HepG2 (cell line): ENCODE measurements around the gene PLXNC1. TPM values are rescaled to one million over a fixed set of nuclear protein-coding genes. Genes with fewer than 3 reads are reported as not detected.

ENCODE experiments used
- ATAC-seq: fragments of 200-7000 bp; cut with Tn5 transposase; 3 replicates; pipeline ENCODE4 v1.9.1; 2020; ENCODE audit warnings: mild to moderate bottlenecking, moderate library complexity
- BruUV-seq: library from RNA; stranded (reverse); fragments of 400-500 nt; replicated peaks from 2 replicates; lab custom pipeline; 2021; lab: Mats Ljungman, UMichigan
- CTCF ChIA-PET: fragments of 300-600 bp; formaldehyde crosslinking; extraction: SDS; loops from one replicate; lab custom pipeline; 2021; ENCODE audit warnings: low total read pairs, inconsistent platforms, low intra/inter-chr PET ratio; lab: Yijun Ruan, JAX
- POLR2A ChIA-PET: fragments of 350-600 bp; sonication (Branson Sonifier 250); formaldehyde crosslinking; loops from one replicate; lab custom pipeline; 2020; ENCODE audit warnings: antibody characterized with exemption, inconsistent platforms; lab: Yijun Ruan, JAX
- DNase-seq: peaks from one replicate; pipeline ENCODE4 v3.0.0-alpha.2; 2015; ENCODE audit warnings: low spot score
- FAIRE-seq: peaks from 3 replicates; lab custom pipeline; 2011; peaks lifted over from hg19 to GRCh38; lab: Jason Lieb, UNC
- H2AFZ ChIP-seq: one replicate; pipeline ENCODE4 v1.6.1; 2011; ENCODE audit warnings: low read length, inconsistent platforms
- H3K27ac ChIP-seq: fragments of 300-600 bp; 3 replicates; pipeline ENCODE4 v1.8.0; 2011; ENCODE audit warnings: mixed run types, mild to moderate bottlenecking, mixed read lengths, low read length, inconsistent platforms; ENCODE audit not compliant: insufficient read depth; ENCODE audit errors: extremely low read length
- H3K27me3 ChIP-seq, 2 experiments: fragments of 200-600 bp in 1 of 2; 2 replicates in 1 of 2; 3 replicates in 1 of 2; pipeline versions ENCODE4 v1.6.0 to v1.8.0; 2011; ENCODE audit warnings: low read length in 2 of 2, mild to moderate bottlenecking in 2 of 2, moderate library complexity in 2 of 2, inconsistent platforms in 1 of 2; ENCODE audit not compliant: insufficient read depth in 2 of 2, control insufficient read depth in 1 of 2
- H3K36me3 ChIP-seq, 2 experiments: fragments of 200-600 bp in 1 of 2; replicated peaks in 1 of 2; 2 replicates in 1 of 2; 3 replicates in 1 of 2; pipeline versions ENCODE4 v1.5.1 to v1.8.0; 2011; ENCODE audit warnings: low read length in 2 of 2, inconsistent platforms in 1 of 2; ENCODE audit not compliant: insufficient read depth in 2 of 2, control insufficient read depth in 1 of 2
- H3K4me1 ChIP-seq: 2 replicates; pipeline ENCODE4 v1.5.1; 2012; ENCODE audit warnings: low read length, inconsistent platforms; ENCODE audit not compliant: insufficient read depth
- H3K4me2 ChIP-seq: 2 replicates; pipeline ENCODE4 v1.6.0; 2011; ENCODE audit warnings: low read depth, low read length, inconsistent platforms
- H3K4me3 ChIP-seq, 3 experiments: fragments of 200-600 bp in 1 of 3; sonication (generic), shearing (Covaris generic) in 1 of 3; replicated peaks in 1 of 3; 2 replicates each; pipeline ENCODE4 v1.5.1; 2011 to 2016; ENCODE audit warnings: low read length in 3 of 3, inconsistent platforms in 2 of 3, low read depth in 2 of 3, mild to moderate bottlenecking in 2 of 3, control low read depth in 1 of 3, mixed read lengths in 1 of 3; ENCODE audit not compliant: insufficient read depth in 1 of 3
- H3K79me2 ChIP-seq: one replicate; pipeline ENCODE4 v1.6.1; 2011; ENCODE audit warnings: low read length, inconsistent platforms; ENCODE audit not compliant: insufficient read depth
- H3K9ac ChIP-seq: 2 replicates; pipeline ENCODE4 v1.6.0; 2011; ENCODE audit warnings: mild to moderate bottlenecking, low read depth, low read length, inconsistent platforms; ENCODE audit not compliant: insufficient read depth
- H3K9me3 ChIP-seq: 2 replicates; pipeline ENCODE4 v1.5.1; 2012; ENCODE audit warnings: mild to moderate bottlenecking, low read length
- H4K20me1 ChIP-seq: 2 replicates; pipeline ENCODE4 v1.6.0; 2011; ENCODE audit warnings: inconsistent platforms, mild to moderate bottlenecking, low read length, moderate library complexity; ENCODE audit not compliant: insufficient read depth
- ADNP ChIP-seq: sonication (generic); formaldehyde crosslinking; IDR thresholded peaks from 2 replicates; pipeline ENCODE4 v1.4.0; 2020; ENCODE audit warnings: missing genetic modification reagents
- ARID2 ChIP-seq: sonication (generic); formaldehyde crosslinking; IDR thresholded peaks from 2 replicates; pipeline ENCODE4 v1.8.1; 2022; ENCODE audit warnings: mild to moderate bottlenecking, missing genetic modification reagents, borderline replicate concordance
- CENPBD1 ChIP-seq: sonication (generic); formaldehyde crosslinking; IDR thresholded peaks from 2 replicates; pipeline ENCODE4 v1.8.0; 2022; ENCODE audit warnings: missing genetic modification reagents, low read depth, mild to moderate bottlenecking, borderline replicate concordance
- FOXK1 ChIP-seq: sonication (generic); formaldehyde crosslinking; IDR thresholded peaks from 2 replicates; pipeline ENCODE4 v1.4.0; 2020; ENCODE audit warnings: low read depth, missing genetic modification reagents, borderline replicate concordance
- IRF2 ChIP-seq: IDR thresholded peaks from 2 replicates; pipeline ENCODE4 v1.6.1; 2018; ENCODE audit warnings: missing genetic modification reagents, missing compliant biosample characterization
- KDM5A ChIP-seq: fragments of 200-600 bp; sonication (generic); IDR thresholded peaks from 2 replicates; pipeline ENCODE4 v1.7.0; 2018; ENCODE audit warnings: antibody characterized with exemption, mild to moderate bottlenecking, low read length, borderline replicate concordance
- MEIS1 ChIP-seq: sonication (generic); formaldehyde crosslinking; IDR thresholded peaks from 2 replicates; pipeline ENCODE4 v1.9.0; 2021; ENCODE audit warnings: mild to moderate bottlenecking, missing genetic modification reagents, moderate library complexity, borderline replicate concordance
- MIXL1 ChIP-seq: IDR thresholded peaks from 2 replicates; pipeline ENCODE4 v1.6.1; 2016
- MYNN ChIP-seq: sonication (generic); formaldehyde crosslinking; IDR thresholded peaks from 2 replicates; pipeline ENCODE4 v1.4.0; 2020; ENCODE audit warnings: mild to moderate bottlenecking, low read depth, missing genetic modification reagents
- RBAK ChIP-seq: sonication (generic); formaldehyde crosslinking; IDR thresholded peaks from 2 replicates; pipeline ENCODE4 v1.5.1; 2020; ENCODE audit warnings: mild to moderate bottlenecking, missing genetic modification reagents
- SNAI1 ChIP-seq: sonication (generic); formaldehyde crosslinking; IDR thresholded peaks from 2 replicates; pipeline ENCODE4 v1.5.0; 2020; ENCODE audit warnings: mild to moderate bottlenecking, missing genetic modification reagents, borderline replicate concordance
- SP5 ChIP-seq: IDR thresholded peaks from 2 replicates; pipeline ENCODE4 v1.6.1; 2016; ENCODE audit warnings: low read depth, borderline replicate concordance
- ZNF124 ChIP-seq: sonication (generic); formaldehyde crosslinking; IDR thresholded peaks from 2 replicates; pipeline ENCODE4 v1.4.0; 2020; ENCODE audit warnings: missing genetic modification reagents
- ZNF317 ChIP-seq: sonication (generic); formaldehyde crosslinking; IDR thresholded peaks from 2 replicates; pipeline ENCODE4 v1.5.0; 2020; ENCODE audit warnings: mild to moderate bottlenecking, missing genetic modification reagents
- ZNF552 ChIP-seq: sonication (generic); formaldehyde crosslinking; IDR thresholded peaks from 2 replicates; pipeline ENCODE4 v1.9.0; 2022; ENCODE audit warnings: missing genetic modification reagents, mild to moderate bottlenecking, borderline replicate concordance
- ZNF569 ChIP-seq: sonication (generic); formaldehyde crosslinking; IDR thresholded peaks from 2 replicates; pipeline ENCODE4 v1.5.0; 2020; ENCODE audit warnings: mild to moderate bottlenecking, missing genetic modification reagents, moderate library complexity, borderline replicate concordance
- WGBS: methylation state at CpG from one replicate; pipeline ENCODE4 v1.1.6; 2017; ENCODE audit warnings: low lambda C conversion rate; 5-methylcytosine and 5-hydroxymethylcytosine counted together
- in situ Hi-C: cut with HindIII; loops from 2 replicates; pipeline ENCODE4 v1.10.0; 2017; ENCODE audit warnings: low pct_unique_long_range_greater_than_20kb; ENCODE audit not compliant: extremely low pct_ligation_motif_present
- intact Hi-C: fragments of 100-400 bp; cut with micrococcal nuclease; formaldehyde crosslinking; loops from one replicate; pipeline ENCODE4 v1.10.0; 2022; ENCODE audit not compliant: unreplicated experiment
- polyA plus RNA-seq, 8 experiments: library from polyadenylated mRNA; depleted of rRNA in 3 of 8; stranded (reverse) in 7 of 8; unstranded in 1 of 8; fragments of >200 nt; fragmentation: Illumina TruSeq in 4 of 8; extraction: Trizol in 4 of 8; gene quantifications; 2 replicates each; pipeline versions ENCODE4 v1.2.1 to v1.2.3, GENCODE V29; 2011 to 2016; ENCODE audit warnings: low read depth in 4 of 8, missing spikeins in 1 of 8, mixed read lengths in 1 of 8; ENCODE audit not compliant: insufficient read depth in 1 of 8
- total RNA-seq, 5 experiments: library from RNA; depleted of rRNA; stranded (reverse); fragments of >200 nt; fragmentation: Illumina TruSeq; extraction: Trizol; gene quantifications; 2 replicates each; pipeline ENCODE4 v1.2.3, GENCODE V29; 2016; ENCODE audit warnings: low read depth in 1 of 5
- TF ChIP-seq, protein P1 (sequence below): sonication (generic); formaldehyde crosslinking; IDR thresholded peaks from 2 replicates; pipeline ENCODE4 v1.4.0; 2020; ENCODE audit warnings: missing genetic modification reagents

PLXNC1 gene
- total and polyA plus RNA-seq, 2 of the 13 experiments (the other 11 are each of a cell fraction or from before 2014, with no cell fraction given), result 6.6 to 11.2 TPM

- no peak for TF ChIP-seq SP5
- no peak for TF ChIP-seq IRF2 (CRISPR knock-in tag)
- TF ChIP-seq MEIS1, result no peak
- TF ChIP-seq MIXL1 (CRISPR knock-in tag), result no peak
- Histone ChIP-seq H2AFZ (no peak overlapping the region), H3K9me3 (no peaks in the 10 kb centered on the region), H3K27ac (no peak overlapping the region), H4K20me1 (no peaks in the 10 kb centered on the region), H3K27me3 (no peaks in the 10 kb centered on the region), H3K9ac (no peak overlapping the region), H3K4me2 (no peak overlapping the region), H3K4me3 (no peak overlapping the region), H3K79me2 (no peaks in the 10 kb centered on the region), H3K36me3 (peaks cover 6 to 9% of the 10 kb centered on the region in 2 experiments; a peak in 4 of 5 replicates), H3K4me1 (no peaks in the 10 kb centered on the region)
- DNase-seq, result no peak
- CTCF ChIA-PET, result no interaction called here
- WGBS, result 90% methylated on average over 1 of the region's 1 CpG
- no peak for FAIRE-seq
- BruUV-seq, result no TSS peak
- in situ Hi-C loops (no loop called here), intact Hi-C loops (no loop called here)
- no peak for ATAC-seq
- POLR2A ChIA-PET, result no interaction called here
Observed at GRCh38 chr12:94240171-94240570, 91.8 kb downstream of the PLXNC1 start.

DNA sequence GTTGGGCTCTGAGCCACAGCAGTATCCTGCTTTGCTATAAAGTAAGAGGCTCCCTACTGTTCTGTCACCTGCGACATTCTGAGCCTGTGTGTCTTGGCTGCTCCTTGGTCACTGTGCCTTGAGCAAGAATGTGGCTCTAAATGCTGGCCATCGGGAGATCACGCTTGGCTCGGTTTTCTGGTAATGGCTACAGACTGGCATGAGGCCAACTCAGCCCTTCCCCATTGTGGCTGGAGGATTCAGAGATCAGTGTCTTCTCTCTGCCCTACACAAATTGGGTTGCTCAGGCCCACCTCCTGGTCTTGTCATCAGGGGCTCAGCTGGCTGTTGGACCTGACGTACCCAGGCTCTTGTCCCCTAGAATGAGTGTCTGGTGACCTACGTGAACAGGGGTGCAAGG, 94.5 kb downstream of the PLXNC1 start:
- Histone ChIP-seq H2AFZ (no peak overlapping the region), H3K27ac (no peak overlapping the region), H3K36me3 (peaks cover 8 to 14% of the 10 kb centered on the region in 2 experiments; a peak in 4 of 5 replicates), H3K27me3 (no peaks in the 10 kb centered on the region), H3K79me2 (no peaks in the 10 kb centered on the region), H3K4me3 (no peak overlapping the region), H3K4me1 (no peaks in the 10 kb centered on the region), H3K9ac (no peak overlapping the region), H3K4me2 (no peak overlapping the region), H4K20me1 (no peaks in the 10 kb centered on the region), H3K9me3 (no peaks in the 10 kb centered on the region)
- no peak for DNase-seq
- TF ChIP-seq RBAK (no peak), ADNP (no peak), ZNF124 (CRISPR knock-in tag) (no peak), ZNF552 (no peak), FOXK1 (CRISPR knock-in tag) (no peak), ARID2 (CRISPR knock-in tag) (no peak), SNAI1 (CRISPR knock-in tag) (no peak), KDM5A (no peak), MYNN (CRISPR knock-in tag) (no peak), CENPBD1 (CRISPR knock-in tag) (no peak), ZNF569 (CRISPR knock-in tag) (no peak), ZNF317 (CRISPR knock-in tag) (no peak)
- TF ChIP-seq, protein P1, sequence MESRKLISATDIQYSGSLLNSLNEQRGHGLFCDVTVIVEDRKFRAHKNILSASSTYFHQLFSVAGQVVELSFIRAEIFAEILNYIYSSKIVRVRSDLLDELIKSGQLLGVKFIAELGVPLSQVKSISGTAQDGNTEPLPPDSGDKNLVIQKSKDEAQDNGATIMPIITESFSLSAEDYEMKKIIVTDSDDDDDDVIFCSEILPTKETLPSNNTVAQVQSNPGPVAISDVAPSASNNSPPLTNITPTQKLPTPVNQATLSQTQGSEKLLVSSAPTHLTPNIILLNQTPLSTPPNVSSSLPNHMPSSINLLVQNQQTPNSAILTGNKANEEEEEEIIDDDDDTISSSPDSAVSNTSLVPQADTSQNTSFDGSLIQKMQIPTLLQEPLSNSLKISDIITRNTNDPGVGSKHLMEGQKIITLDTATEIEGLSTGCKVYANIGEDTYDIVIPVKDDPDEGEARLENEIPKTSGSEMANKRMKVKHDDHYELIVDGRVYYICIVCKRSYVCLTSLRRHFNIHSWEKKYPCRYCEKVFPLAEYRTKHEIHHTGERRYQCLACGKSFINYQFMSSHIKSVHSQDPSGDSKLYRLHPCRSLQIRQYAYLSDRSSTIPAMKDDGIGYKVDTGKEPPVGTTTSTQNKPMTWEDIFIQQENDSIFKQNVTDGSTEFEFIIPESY (CRISPR knock-in tag), result no peak
- whole genome bisulfite sequencing, result 96% methylated on average over 3 of the region's 6 CpGs
- no TSS peak for BruUV-seq
- intact Hi-C loops, result no loop called here
- FAIRE-seq, result no peak
- POLR2A ChIA-PET, result no interaction called here
- no peak for ATAC-seq
- CTCF ChIA-PET, result no interaction called here
- in situ Hi-C loops, result no loop called here
